ENCODE measurements around the gene RNF213. TPM values are rescaled to one million over a fixed set of nuclear protein-coding genes. Genes with fewer than 3 reads are reported as not detected.

Gene RNF213
- polyA plus RNA-seq, 4 donors, result 35.4 to 71.4 (median 53.0) TPM

DNA sequence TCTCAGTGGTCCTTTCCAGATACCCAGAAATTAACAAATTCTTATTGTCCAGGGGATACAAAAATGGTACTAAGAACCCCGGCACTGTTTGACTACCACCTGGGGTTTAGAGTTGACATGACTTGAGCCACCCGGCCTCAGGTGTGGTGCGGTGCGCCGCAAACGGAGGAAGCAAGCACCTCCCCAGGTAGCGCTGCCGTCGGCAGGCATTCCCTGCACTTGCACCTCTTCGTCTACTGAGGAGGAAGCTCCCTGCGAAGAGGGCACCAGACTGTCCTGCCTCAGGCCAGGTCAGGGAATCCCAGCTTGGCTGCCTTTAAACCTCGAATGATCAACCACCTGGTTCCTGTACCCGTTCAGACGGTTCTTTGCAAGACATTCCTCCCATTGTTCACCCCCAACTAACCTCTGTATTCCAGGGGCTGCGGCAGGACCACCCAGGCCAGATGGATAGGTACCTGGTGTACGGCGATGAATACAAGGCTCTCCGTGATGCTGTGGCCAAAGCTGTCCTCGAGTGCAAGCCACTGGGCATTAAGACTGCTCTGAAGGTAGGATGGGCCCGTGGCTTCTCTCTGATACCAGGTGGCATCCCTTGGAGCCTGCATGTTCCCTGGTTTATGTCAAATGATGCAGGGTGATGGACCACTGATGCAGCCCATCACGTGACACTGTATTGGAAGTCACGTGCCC, 113.5 kb downstream of the RNF213 start:
- no peak overlapping the region for H3K27ac ChIP-seq (ENCODE audit: low read depth in 1 of 3, low read length in 2 of 3)
- WGBS, 3 donors, result 93 to 96% (median 94%) methylated on average over 22 of the region's 22 CpGs
- no peak for FAIRE-seq
- no peaks in the 10 kb centered on the region for H3K4me1 ChIP-seq (ENCODE audit: control insufficient read depth in 3 of 3, insufficient read depth in 2 of 3, low read depth in 1 of 3, low read length in 2 of 3)
- no peaks in the 10 kb centered on the region for H3K27me3 ChIP-seq (ENCODE audit: control insufficient read depth in 3 of 3, insufficient read depth in 3 of 3, low read length in 3 of 3)
- no peak overlapping the region for H3K4me3 ChIP-seq (ENCODE audit: low read depth in 1 of 3, low read length in 3 of 3)
- H3K9me3 ChIP-seq (ENCODE audit: control insufficient read depth in 2 of 2, insufficient read depth in 1 of 2, low read depth in 1 of 2, low read length in 1 of 2), result no peaks in the 10 kb centered on the region
- no peak for DNase-seq
- H3K36me3 ChIP-seq (ENCODE audit: control insufficient read depth in 3 of 3, insufficient read depth in 2 of 3, low read depth in 1 of 3, low read length in 3 of 3), result peaks cover 45 to 72% (median 55%) of the 10 kb centered on the region in 3 donors

DNA sequence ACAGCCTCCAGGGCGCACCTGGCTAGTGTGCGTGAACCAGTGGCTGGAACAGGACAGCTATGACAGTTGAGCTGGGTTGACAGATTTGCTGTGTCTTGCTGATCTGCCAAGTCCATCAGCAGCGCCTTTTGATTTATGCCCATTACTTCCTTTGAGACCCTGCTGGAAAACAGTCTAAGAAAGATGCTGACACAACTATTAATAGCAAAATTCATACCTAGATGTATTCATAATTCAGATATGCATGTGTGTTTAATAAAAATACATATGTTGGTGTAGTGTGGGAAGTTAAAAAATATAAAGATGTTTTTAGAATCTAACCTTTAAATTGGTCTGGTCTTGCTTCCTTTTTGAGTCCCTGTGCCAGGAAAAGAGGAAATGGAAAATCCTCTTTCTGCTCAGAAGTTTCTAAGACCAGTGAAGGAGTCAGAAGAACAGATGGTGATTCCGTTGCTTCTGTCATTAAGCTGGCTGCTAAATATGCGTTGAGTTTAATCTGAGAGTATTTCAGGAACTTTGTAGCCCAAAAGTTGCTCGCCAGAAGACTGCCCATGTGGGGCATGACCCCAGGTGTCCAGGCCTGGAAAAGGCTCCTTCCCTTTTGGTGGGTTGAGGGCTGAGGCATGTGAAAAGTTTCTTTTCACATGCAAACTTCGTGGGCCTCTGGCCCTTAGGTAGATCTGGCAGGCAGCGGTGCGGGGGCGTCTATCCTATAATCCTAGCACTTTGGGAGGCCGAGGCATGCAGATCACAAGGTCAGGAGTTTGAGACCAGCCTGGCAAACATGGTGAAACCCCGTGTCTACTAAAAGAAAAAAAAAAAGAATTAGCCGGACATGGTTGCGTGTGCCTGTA, 114.3 kb downstream of the RNF213 start:
- H3K36me3 ChIP-seq (ENCODE audit: control insufficient read depth in 3 of 3, insufficient read depth in 2 of 3, low read depth in 1 of 3, low read length in 3 of 3), result peaks cover 42 to 74% (median 54%) of the 10 kb centered on the region in 3 donors
- 82 to 93% (median 88%) methylated on average over 14 of the region's 14 CpGs for WGBS, 3 donors

DNA sequence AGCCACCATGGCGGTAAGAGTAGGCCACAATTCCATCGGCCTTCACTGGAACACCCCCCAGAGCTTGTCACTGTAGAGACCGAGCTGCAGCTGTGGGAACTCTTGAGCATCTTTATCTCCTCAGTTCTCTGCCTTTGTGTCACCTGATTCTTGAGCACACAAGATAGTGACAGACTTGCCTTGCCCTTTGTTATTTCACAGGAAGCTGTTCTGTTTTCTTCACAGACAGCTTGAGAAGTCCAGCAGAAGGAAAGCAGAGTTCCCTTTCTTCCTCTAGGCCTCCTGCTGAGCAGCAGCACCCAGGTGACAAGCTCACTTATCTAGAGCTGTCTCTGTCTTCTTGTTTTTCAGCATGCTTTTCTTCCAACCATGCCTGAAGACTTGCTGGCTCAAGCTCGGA, 115.9 kb downstream of the RNF213 start:
- WGBS, 3 donors, result 84 to 98% (median 93%) methylated on average over 4 of the region's 4 CpGs
- no peak for FAIRE-seq
- H3K36me3 ChIP-seq (ENCODE audit: control insufficient read depth in 3 of 3, insufficient read depth in 2 of 3, low read depth in 1 of 3, low read length in 3 of 3), result peaks cover 47 to 78% (median 62%) of the 10 kb centered on the region in 3 donors

More for the DNA sequence above, 114.3 kb downstream of the RNF213 start:
- Histone ChIP-seq H3K27ac (ENCODE audit: low read depth in 1 of 3, low read length in 2 of 3) (no peak overlapping the region), H3K4me3 (ENCODE audit: low read depth in 1 of 3, low read length in 3 of 3) (no peak overlapping the region), H3K27me3 (ENCODE audit: control insufficient read depth in 3 of 3, insufficient read depth in 3 of 3, low read length in 3 of 3) (no peaks in the 10 kb centered on the region), H3K4me1 (ENCODE audit: control insufficient read depth in 3 of 3, insufficient read depth in 2 of 3, low read depth in 1 of 3, low read length in 2 of 3) (no peaks in the 10 kb centered on the region), H3K9me3 (ENCODE audit: control insufficient read depth in 2 of 2, insufficient read depth in 1 of 2, low read depth in 1 of 2, low read length in 1 of 2) (no peaks in the 10 kb centered on the region)
- DNase-seq (no peak), FAIRE-seq (no peak)

DNA sequence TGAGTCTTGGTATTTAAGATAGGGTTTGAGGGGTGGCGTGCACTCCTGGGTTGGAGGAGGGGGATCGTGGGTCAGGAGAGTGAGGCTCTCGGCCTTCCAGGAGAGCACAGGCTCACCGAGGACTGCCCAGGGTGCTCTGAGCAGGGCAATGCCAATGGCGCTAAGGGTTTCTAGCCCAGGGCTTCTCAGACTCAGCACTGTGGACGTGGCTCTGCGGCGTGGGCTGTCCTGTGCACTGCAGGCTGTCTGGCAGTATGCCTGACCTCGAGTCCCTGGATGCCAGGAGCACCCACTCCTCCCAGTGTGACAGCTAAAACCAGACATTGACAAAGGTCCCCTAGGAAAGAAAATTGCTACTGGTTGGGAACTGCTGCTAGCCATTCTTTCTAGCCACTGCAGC, 117.1 kb downstream of the RNF213 start:
- FAIRE-seq, result no peak
- H3K4me1 ChIP-seq (ENCODE audit: control insufficient read depth in 3 of 3, insufficient read depth in 2 of 3, low read depth in 1 of 3, low read length in 2 of 3), result no peaks in the 10 kb centered on the region
- H3K27me3 ChIP-seq (ENCODE audit: control insufficient read depth in 3 of 3, insufficient read depth in 3 of 3, low read length in 3 of 3), result no peaks in the 10 kb centered on the region
- no peaks in the 10 kb centered on the region for H3K9me3 ChIP-seq (ENCODE audit: control insufficient read depth in 2 of 2, insufficient read depth in 1 of 2, low read depth in 1 of 2, low read length in 1 of 2)
- H3K4me3 ChIP-seq (ENCODE audit: low read depth in 1 of 3, low read length in 3 of 3), result no peak overlapping the region
- H3K27ac ChIP-seq (ENCODE audit: low read depth in 1 of 3, low read length in 2 of 3), result no peak overlapping the region
- DNase-seq, result no peak
- WGBS, 3 donors, result 92 to 95% (median 93%) methylated on average over 9 of the region's 9 CpGs
- H3K36me3 ChIP-seq (ENCODE audit: control insufficient read depth in 3 of 3, insufficient read depth in 2 of 3, low read depth in 1 of 3, low read length in 3 of 3), result peaks cover 42 to 81% (median 60%) of the 10 kb centered on the region in 3 donors

More for the DNA sequence above, 115.9 kb downstream of the RNF213 start:
- Histone ChIP-seq H3K27ac (ENCODE audit: low read depth in 1 of 3, low read length in 2 of 3) (no peak overlapping the region), H3K4me3 (ENCODE audit: low read depth in 1 of 3, low read length in 3 of 3) (no peak overlapping the region), H3K9me3 (ENCODE audit: control insufficient read depth in 2 of 2, insufficient read depth in 1 of 2, low read depth in 1 of 2, low read length in 1 of 2) (no peaks in the 10 kb centered on the region), H3K27me3 (ENCODE audit: control insufficient read depth in 3 of 3, insufficient read depth in 3 of 3, low read length in 3 of 3) (no peaks in the 10 kb centered on the region), H3K4me1 (ENCODE audit: control insufficient read depth in 3 of 3, insufficient read depth in 2 of 3, low read depth in 1 of 3, low read length in 2 of 3) (no peaks in the 10 kb centered on the region)
- no peak for DNase-seq

DNA sequence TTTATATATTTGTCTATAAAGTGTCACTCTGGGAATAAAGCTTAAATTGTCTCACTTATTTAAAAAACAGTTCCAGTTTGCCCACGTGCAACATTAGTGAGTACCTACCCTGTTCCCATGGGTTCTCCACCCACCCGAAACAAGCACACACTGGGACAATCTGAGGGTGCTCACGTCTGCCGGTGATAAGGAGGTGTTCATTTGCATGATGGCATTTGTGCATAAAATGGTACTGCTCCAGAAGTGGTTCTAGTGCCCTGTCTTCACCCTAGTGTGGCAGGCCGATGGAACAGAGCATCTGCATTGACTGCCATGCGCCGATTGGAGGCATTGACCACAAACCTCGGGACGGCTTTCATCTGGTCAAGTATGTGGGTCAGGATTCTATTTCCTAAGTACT, 118.7 kb downstream of the RNF213 start:
- FAIRE-seq (no peak), DNase-seq (no peak)
- Histone ChIP-seq H3K27me3 (ENCODE audit: control insufficient read depth in 3 of 3, insufficient read depth in 3 of 3, low read length in 3 of 3) (no peaks in the 10 kb centered on the region), H3K4me3 (ENCODE audit: low read depth in 1 of 3, low read length in 3 of 3) (no peak overlapping the region), H3K9me3 (ENCODE audit: control insufficient read depth in 2 of 2, insufficient read depth in 1 of 2, low read depth in 1 of 2, low read length in 1 of 2) (no peaks in the 10 kb centered on the region), H3K27ac (ENCODE audit: low read depth in 1 of 3, low read length in 2 of 3) (no peak overlapping the region), H3K36me3 (ENCODE audit: control insufficient read depth in 3 of 3, insufficient read depth in 2 of 3, low read depth in 1 of 3, low read length in 3 of 3) (peaks cover 37 to 79% (median 63%) of the 10 kb centered on the region in 3 donors), H3K4me1 (ENCODE audit: control insufficient read depth in 3 of 3, insufficient read depth in 2 of 3, low read depth in 1 of 3, low read length in 2 of 3) (no peaks in the 10 kb centered on the region)
- 88 to 92% (median 90%) methylated on average over 9 of the region's 9 CpGs for WGBS, 3 donors

DNA sequence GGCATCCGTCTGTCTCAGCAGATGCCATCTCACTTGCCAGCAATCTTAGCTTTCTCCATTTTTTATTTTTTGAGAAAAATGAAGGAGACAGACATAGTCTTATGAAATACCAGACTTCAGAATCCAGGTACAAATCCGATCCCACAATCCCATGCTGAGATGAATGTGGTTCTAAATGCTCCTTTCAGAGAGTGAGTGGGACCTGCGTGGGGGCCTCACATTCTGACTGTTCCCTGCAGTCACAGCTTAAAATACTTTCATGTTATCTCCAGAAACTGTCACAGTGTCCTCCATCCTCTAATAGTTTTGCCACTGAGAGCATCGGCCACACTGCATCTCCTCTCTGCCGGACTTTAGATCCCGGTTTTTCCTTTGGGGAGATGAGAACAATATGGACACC, 119.4 kb downstream of the RNF213 start:
- FAIRE-seq, result no peak
- Histone ChIP-seq H3K4me1 (ENCODE audit: control insufficient read depth in 3 of 3, insufficient read depth in 2 of 3, low read depth in 1 of 3, low read length in 2 of 3) (no peaks in the 10 kb centered on the region), H3K27ac (ENCODE audit: low read depth in 1 of 3, low read length in 2 of 3) (no peak overlapping the region), H3K4me3 (ENCODE audit: low read depth in 1 of 3, low read length in 3 of 3) (no peak overlapping the region), H3K27me3 (ENCODE audit: control insufficient read depth in 3 of 3, insufficient read depth in 3 of 3, low read length in 3 of 3) (no peaks in the 10 kb centered on the region), H3K9me3 (ENCODE audit: control insufficient read depth in 2 of 2, insufficient read depth in 1 of 2, low read depth in 1 of 2, low read length in 1 of 2) (no peaks in the 10 kb centered on the region), H3K36me3 (ENCODE audit: control insufficient read depth in 3 of 3, insufficient read depth in 2 of 3, low read depth in 1 of 3, low read length in 3 of 3) (peaks cover 33 to 81% (median 66%) of the 10 kb centered on the region in 3 donors)
- DNase-seq, result no peak
- 94 to 96% (median 95%) methylated on average over 6 of the region's 6 CpGs for WGBS, 3 donors

DNA sequence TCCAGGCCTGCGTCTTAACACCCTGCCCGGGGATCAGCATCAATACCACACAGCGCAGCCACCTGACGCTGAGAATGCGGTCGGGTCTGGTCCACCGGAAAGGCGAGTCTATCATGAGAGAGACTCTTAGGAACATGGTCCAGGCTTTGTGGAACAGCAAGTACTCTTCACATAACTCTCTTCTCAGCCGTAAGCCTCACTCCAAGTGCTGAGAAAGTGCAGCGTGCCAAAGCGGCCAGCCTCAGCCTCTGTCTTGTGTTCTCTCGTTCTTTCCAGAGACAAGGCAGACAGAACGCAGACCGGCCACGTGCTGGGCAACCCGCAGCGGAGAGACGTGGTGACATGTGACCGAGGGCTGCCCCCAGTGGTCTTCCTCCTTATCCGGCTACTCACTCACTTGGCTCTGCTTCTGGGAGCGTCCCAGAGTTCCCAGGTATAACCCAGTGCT, 119.9 kb downstream of the RNF213 start:
- peaks cover 31 to 81% (median 64%) of the 10 kb centered on the region in 3 donors for H3K36me3 ChIP-seq (ENCODE audit: control insufficient read depth in 3 of 3, insufficient read depth in 2 of 3, low read depth in 1 of 3, low read length in 3 of 3)
- FAIRE-seq (no peak), DNase-seq (no peak)

DNA sequence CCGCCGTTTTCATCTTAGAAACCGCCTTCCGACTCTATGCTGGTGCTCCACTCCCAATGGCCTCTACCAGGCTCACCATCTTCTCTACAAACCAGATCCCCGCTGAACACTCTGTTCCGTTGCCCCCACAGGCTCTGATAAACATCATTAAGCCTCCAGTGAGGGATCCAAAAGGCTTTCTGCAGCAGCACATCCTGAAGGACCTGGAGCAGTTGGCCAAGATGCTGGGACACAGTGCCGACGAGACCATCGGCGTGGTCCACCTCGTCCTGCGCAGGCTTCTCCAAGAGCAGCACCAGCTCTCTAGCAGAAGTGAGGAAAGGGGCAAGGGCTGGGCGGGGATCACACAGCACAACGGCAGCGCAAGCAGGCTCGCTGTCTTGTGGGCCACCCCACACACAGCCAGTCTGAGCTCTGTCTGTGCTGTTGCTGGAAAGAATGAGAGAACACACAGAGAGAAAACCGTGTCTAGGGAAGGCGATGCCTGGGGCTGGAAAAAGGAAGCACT, 120.8 kb downstream of the RNF213 start:
- Histone ChIP-seq H3K27ac (ENCODE audit: low read depth in 1 of 3, low read length in 2 of 3) (no peak overlapping the region), H3K4me1 (ENCODE audit: control insufficient read depth in 3 of 3, insufficient read depth in 2 of 3, low read depth in 1 of 3, low read length in 2 of 3) (no peaks in the 10 kb centered on the region), H3K36me3 (ENCODE audit: control insufficient read depth in 3 of 3, insufficient read depth in 2 of 3, low read depth in 1 of 3, low read length in 3 of 3) (peaks cover 33 to 84% (median 64%) of the 10 kb centered on the region in 3 donors), H3K27me3 (ENCODE audit: control insufficient read depth in 3 of 3, insufficient read depth in 3 of 3, low read length in 3 of 3) (no peaks in the 10 kb centered on the region), H3K4me3 (ENCODE audit: low read depth in 1 of 3, low read length in 3 of 3) (no peak overlapping the region), H3K9me3 (ENCODE audit: control insufficient read depth in 2 of 2, insufficient read depth in 1 of 2, low read depth in 1 of 2, low read length in 1 of 2) (no peaks in the 10 kb centered on the region)
- FAIRE-seq (no peak), DNase-seq (no peak)
- 96% methylated on average over 18 of the region's 18 CpGs for WGBS, 3 donors

More for the DNA sequence above, 119.9 kb downstream of the RNF213 start:
- Histone ChIP-seq H3K27ac (ENCODE audit: low read depth in 1 of 3, low read length in 2 of 3) (no peak overlapping the region), H3K9me3 (ENCODE audit: control insufficient read depth in 2 of 2, insufficient read depth in 1 of 2, low read depth in 1 of 2, low read length in 1 of 2) (no peaks in the 10 kb centered on the region), H3K4me1 (ENCODE audit: control insufficient read depth in 3 of 3, insufficient read depth in 2 of 3, low read depth in 1 of 3, low read length in 2 of 3) (no peaks in the 10 kb centered on the region), H3K4me3 (ENCODE audit: low read depth in 1 of 3, low read length in 3 of 3) (no peak overlapping the region), H3K27me3 (ENCODE audit: control insufficient read depth in 3 of 3, insufficient read depth in 3 of 3, low read length in 3 of 3) (no peaks in the 10 kb centered on the region)
- WGBS, 3 donors, result 90 to 92% (median 90%) methylated on average over 21 of the region's 21 CpGs
